ENCODE data around the gene KLF7.

DNA sequence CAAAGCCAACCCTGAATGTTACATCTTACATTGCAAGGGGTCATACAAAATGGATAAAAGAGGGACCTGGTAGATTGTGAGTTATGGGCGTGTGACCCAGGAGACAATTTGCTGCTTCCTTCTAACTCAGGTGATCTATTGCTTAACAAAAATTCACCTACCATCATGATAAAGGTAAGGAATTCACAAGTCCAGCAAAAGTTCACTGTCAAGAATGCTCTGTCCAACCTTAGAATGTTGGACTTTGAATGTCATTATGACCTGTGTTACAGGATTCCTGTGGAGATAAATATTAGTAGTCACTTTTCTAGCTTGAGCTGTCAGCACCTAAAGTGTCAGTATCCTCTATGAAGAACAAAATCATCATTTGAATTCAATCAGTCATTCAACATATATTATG, 7.9 kb upstream of the KLF7 start:
- TF ChIP-seq CTCF (conservative IDR thresholded peaks at IDR 0.05 in 1 of 2, IDR thresholded peaks at IDR 0.05 in 1 of 2; ENCODE audit: low read depth in 1 of 2, low read length in 2 of 2) (no peak), EZH2 (IDR thresholded peaks at IDR 0.05; ENCODE audit: low read length, missing control alignments) (no peak)

Measured in fibroblast of lung (primary cell).